Measurements from ENCODE around the gene GSTM2.
A peak's percentile ranks its signal among the peaks of the same experiment; 100 is the strongest.
"Not testable (repeated sequence)": the region's sequence is repeated elsewhere in the genome, so short reads cannot be mapped to it uniquely, and the experiment has no call there.

The GSTM2 gene

GRCh38 chr1:109677459-109677858, 9.6 kb downstream of the GSTM2 start:
- no peak for DNase-seq (ENCODE audit: low spot score)

- not testable (repeated sequence) for DNase-seq (ENCODE audit: low spot score)
Observed at GRCh38 chr1:109678637-109679036, 10.8 kb downstream of the GSTM2 start.

GRCh38 chr1:109684777-109685176, 16.9 kb downstream of the GSTM2 start:
- DNase-seq (ENCODE audit: low spot score): not testable (repeated sequence)

- DNase-seq (ENCODE audit: low spot score): not testable (repeated sequence)
Observed at GRCh38 chr1:109685399-109685798, 17.5 kb downstream of the GSTM2 start.

GRCh38 chr1:109685890-109686289, 18.0 kb downstream of the GSTM2 start:
- not testable (repeated sequence) for DNase-seq (ENCODE audit: low spot score)

GRCh38 chr1:109687109-109687508, 19.3 kb downstream of the GSTM2 start:
- not testable (repeated sequence) for DNase-seq (ENCODE audit: low spot score)

- DNase-seq (ENCODE audit: low spot score): no peak
Observed at GRCh38 chr1:109687641-109688499, 20.0 kb downstream of the GSTM2 start, which contains the start of gene GSTM1. Gene GSTM1, plus strand, starts transcription at chr1:109687817. Its CDS starts 57 bp downstream, at chr1:109687874.

GRCh38 chr1:109689844-109690405, 22.1 kb downstream of the GSTM2 start:
- no peak for DNase-seq (ENCODE audit: low spot score)

- no peak for DNase-seq (ENCODE audit: low spot score)
Observed at GRCh38 chr1:109691759-109692158, 23.9 kb downstream of the GSTM2 start.

GRCh38 chr1:109694400-109694799, 26.5 kb downstream of the GSTM2 start:
- DNase-seq (ENCODE audit: low spot score): not testable (repeated sequence)

GRCh38 chr1:109695138-109695537, 27.3 kb downstream of the GSTM2 start:
- DNase-seq (ENCODE audit: low spot score): not testable (repeated sequence)

- no peak for DNase-seq (ENCODE audit: low spot score)
Observed at GRCh38 chr1:109697066-109697465, 29.2 kb downstream of the GSTM2 start.

GRCh38 chr1:109697861-109698260, 30.0 kb downstream of the GSTM2 start:
- not testable (repeated sequence) for DNase-seq (ENCODE audit: low spot score)

GRCh38 chr1:109702940-109703339, 35.1 kb downstream of the GSTM2 start:
- DNase-seq (ENCODE audit: low spot score): not testable (repeated sequence)

- DNase-seq (ENCODE audit: low spot score): no peak
Observed at GRCh38 chr1:109704173-109704572, 36.3 kb downstream of the GSTM2 start.

- no peak for DNase-seq (ENCODE audit: low spot score)
Observed at GRCh38 chr1:109705411-109705810, 37.6 kb downstream of the GSTM2 start.

GRCh38 chr1:109708949-109709348, 41.1 kb downstream of the GSTM2 start:
- not testable (repeated sequence) for DNase-seq (ENCODE audit: low spot score)

GRCh38 chr1:109709822-109710221, 42.0 kb downstream of the GSTM2 start:
- not testable (repeated sequence) for DNase-seq (ENCODE audit: low spot score)

GRCh38 chr1:109711593-109712320, 43.9 kb downstream of the GSTM2 start, which contains the start of gene GSTM5:
Gene GSTM5, plus strand, starts transcription at chr1:109712251. Its CDS starts 62 bp downstream, at chr1:109712313.
- DNase-seq (ENCODE audit: low spot score): peak; percentile 0

- DNase-seq (ENCODE audit: low spot score): peak; percentile 1
Observed at GRCh38 chr1:109712321-109712864, 44.5 kb downstream of the GSTM2 start.

GRCh38 chr1:109713636-109714035, 45.8 kb downstream of the GSTM2 start:
- DNase-seq (ENCODE audit: low spot score): peak; percentile 0

All from germinal center (tissue), 1 donor.